GM12801 (cell line): ENCODE data around the gene NAV2.

Source experiments
- CTCF ChIP-seq: IDR thresholded peaks from one replicate; pipeline ENCODE4 v1.5.1; 2011; ENCODE audit warnings: control low read depth; ENCODE audit not compliant: insufficient read length; ENCODE audit errors: extremely low read depth

The NAV2 gene

GRCh38 chr11:20160425-20161229 lies 448.0 kb downstream of the NAV2 start, which contains the start of gene DBX1:
TSS of gene DBX1 (minus strand) at chr11:20160475. CDS start at chr11:20160324, 151 bp downstream.
- no peak for TF ChIP-seq CTCF

- no peak for TF ChIP-seq CTCF
Measured at GRCh38 chr11:20161230-20161918, 448.7 kb downstream of the NAV2 start.

GRCh38 chr11:20161923-20162744 lies 449.5 kb downstream of the NAV2 start:
- no peak for TF ChIP-seq CTCF

GRCh38 chr11:20162824-20163782 lies 450.5 kb downstream of the NAV2 start:
- no peak for TF ChIP-seq CTCF

GRCh38 chr11:20163783-20164481 lies 451.3 kb downstream of the NAV2 start:
- no peak for TF ChIP-seq CTCF
